ENCODE results near the gene MORN1.
"Not testable (repeated sequence)": the region's sequence is repeated elsewhere in the genome, so short reads cannot be mapped to it uniquely, and the experiment has no call there.

MORN1 gene

DNA sequence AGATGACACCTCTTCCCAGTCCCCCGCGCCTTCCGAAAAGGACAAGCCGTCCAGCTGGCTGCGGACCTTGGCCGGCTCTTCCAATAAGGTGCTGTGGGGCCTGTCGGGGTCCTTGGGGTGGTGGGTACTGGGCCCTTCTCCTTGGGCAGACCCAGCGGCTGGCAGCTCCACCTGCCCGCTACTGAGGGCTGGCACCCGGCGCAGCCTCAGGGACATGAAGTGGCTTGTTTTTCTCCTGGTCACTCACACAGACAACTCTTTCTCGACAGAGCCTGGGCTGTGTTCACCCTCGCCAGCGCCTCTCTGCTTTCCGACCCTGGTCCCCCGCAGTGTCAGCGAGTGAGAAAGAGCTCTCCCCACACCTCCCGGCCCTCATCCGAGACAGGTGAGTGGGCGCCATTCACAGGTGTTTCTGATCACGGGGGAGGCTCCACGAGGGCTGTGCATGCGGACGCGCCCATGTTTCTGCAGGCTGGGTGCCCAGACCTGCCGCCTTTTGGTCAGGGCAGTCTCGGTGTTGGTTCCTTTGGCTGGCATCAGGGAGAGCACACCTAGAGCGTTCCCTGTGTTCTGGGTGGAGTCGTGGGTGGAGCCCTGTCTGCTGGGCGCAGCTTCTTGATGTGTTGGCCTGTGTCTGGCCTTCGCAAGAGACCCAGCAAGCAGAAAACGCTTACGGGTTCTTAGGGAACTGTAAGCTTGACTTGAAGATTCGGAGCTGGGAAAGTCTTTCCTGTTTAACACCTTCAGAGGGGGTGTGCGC lies 88.2 kb downstream of the MORN1 start:
- no peak overlapping the region for H3K4me3 ChIP-seq (ENCODE audit: low read length)
- no peak for DNase-seq (ENCODE audit: low read depth, low spot score)

DNA sequence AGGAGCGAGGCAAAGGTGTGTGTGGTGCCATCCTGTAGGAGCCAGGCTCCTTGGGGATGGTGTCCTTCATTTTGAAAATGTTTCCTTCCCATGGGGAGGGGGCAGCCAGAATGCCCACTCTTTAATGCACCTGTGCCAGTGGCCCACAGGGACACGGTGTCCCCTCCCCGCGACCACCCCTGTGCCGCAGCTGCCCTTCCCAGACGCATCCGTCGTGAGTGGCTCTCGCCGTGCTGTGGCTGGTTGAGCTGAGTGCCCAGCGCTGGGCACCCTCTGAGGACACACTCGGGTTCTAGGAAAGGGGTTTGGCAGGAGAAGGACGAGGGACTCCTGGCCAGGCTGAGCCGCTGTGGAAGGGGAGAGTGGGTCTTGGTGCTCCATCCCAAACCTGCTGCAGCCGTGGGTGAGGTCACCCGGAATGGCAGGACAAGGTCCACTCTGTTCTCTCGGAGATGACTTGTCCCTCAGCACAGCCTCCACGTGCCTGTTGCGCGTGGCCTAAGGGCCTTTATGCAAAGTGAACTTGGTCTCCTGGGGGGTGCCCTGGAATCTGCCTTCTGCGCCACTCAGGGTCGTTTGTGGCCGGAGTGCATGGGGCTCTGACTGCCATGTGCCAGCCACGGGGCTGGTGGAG lies 88.9 kb downstream of the MORN1 start:
- no peak overlapping the region for H3K4me3 ChIP-seq (ENCODE audit: low read length)
- no peak for DNase-seq (ENCODE audit: low read depth, low spot score)

DNA sequence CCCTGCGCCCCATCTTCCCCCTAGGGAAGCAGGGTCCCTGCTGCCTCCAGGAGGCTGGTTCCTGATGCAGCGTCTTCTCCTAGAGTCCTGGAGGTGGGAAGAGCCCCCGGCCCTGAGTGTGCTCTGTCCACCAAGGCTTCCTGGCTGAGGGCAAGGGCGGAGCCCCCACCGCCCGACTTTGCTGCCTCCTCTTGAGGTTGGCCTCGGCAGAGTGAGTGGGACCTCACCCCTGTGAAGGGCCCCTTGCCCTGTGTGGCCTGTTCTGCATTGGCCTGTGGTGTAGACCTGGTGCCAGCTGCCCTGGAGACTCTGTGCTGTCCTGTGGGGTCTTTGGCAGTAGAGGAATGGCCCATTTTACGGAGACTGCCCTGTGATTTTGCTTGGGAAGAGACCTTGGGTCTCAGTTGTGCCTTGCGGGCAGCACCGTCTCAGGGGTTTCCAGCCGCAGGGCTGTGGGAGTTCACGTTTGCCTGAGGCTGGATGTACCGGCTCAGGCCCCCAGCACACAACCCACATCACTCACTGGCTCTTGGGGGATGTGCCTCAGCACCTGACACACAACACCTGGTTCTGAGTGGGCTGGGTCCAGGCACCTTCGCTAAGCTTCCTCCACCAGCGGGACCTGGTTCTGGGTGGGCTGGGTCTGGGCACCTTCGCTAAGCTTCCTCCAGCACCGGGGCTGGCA lies 89.6 kb downstream of the MORN1 start:
- DNase-seq (ENCODE audit: low read depth, low spot score): no peak
- H3K4me3 ChIP-seq (ENCODE audit: low read length): peak overlapping the region; percentile 61

DNA sequence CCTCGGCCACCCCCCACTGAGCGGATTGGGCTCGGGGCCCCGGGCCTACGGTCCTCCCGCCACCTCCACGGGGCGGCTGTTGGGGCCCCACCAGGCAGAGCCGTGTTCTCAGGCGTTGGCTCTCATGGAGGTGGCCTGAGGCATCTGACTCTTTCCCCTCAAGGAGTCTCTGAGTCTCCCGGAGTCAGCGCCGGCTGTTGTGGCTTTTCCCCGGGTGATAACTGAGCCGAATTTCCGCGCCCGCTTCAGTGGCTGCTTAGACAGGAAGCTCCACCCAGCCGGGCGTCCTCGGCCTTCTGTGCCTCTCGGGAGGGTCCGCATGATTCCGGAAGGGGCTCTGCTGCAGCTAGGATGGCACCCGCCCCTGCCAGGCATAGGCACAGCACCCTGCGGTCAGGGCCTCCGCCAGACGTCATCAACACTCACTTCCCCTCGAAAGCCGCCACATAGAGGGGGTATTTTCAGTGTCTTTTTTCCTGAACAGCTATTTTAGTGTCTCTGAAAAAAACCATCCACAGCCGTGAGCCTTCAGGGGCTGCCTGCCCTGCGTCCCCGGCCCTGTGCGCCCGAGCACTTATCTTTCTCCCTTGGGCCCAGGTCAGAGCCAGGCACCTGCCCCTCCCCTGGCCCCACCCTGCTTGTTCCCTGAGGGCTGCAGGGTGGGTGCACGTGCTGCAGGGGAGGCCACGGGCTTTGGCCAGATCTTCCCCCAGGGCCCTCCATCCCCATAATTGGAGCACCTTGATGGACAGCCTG lies 90.3 kb downstream of the MORN1 start:
- peak overlapping the region; percentile 61 for H3K4me3 ChIP-seq (ENCODE audit: low read length)
- peak; percentile 95 for DNase-seq (ENCODE audit: low read depth, low spot score)

DNA sequence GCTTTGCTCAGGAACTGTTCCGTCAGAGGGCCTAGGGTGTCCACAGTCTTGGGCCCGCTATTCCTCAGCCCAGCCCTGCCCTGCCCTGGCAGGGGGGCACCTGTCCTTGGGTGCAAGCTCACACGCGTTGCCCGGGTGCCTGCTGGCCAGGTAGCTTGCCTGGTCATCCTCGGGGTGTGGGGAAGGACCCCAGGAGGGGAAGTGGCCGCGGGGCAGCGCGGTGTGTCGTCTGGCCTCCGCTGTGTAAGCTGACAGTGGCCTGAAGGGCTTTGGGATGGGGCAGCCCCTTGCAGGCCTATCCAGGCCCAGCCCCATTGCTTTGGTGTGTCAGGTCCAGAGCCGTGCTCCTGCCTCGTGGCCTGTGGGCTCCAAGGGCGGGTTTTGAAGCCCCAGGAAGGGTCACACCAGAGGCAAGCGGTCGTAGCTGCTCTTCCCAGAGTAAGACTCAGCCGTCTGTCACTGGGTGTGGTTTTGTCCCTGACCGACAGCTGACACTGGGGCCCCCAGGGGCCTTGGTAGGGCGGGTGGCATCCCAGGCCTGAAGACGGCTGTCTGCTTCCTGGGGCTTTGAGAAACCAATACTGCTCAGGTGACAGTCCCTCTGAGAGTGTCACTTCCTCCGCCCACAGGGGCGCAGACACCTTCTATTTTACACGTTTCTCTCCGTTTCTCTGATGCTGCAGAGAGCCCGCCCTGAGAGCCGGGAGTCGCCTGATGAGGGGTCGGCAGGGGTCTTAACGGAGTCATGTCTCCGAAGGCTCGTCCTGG lies 91.2 kb downstream of the MORN1 start:
- peak overlapping the region; percentile 61 for H3K4me3 ChIP-seq (ENCODE audit: low read length)
- peak; percentile 62 for DNase-seq (ENCODE audit: low read depth, low spot score)

DNA sequence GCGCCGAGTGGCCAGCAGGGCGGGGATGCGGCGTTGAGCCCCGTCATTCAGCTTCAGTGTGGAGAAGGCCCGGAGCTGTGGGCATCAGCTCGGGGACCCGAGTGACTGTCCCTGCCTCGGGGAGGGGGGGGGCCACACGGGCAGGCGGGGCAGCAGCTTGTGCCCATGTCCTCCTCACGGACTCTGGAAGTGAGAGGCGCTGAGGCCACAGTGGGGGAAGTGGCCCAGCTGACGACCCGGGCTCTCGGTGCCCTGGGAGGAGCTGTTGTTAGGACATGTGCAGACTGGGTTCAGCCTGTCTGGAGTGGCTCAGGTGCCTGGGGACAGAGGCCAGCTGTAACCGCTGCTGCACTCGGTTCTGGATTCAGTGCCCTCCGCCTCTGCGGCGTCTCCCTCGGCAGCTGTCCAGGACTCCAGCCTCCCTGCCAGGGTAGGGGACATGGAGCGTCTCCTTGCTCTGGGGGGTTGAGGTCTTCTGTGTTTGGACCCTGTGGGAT lies 92.2 kb downstream of the MORN1 start:
- H3K4me3 ChIP-seq (ENCODE audit: low read length): no peak overlapping the region
- no peak for DNase-seq (ENCODE audit: low read depth, low spot score)

DNA sequence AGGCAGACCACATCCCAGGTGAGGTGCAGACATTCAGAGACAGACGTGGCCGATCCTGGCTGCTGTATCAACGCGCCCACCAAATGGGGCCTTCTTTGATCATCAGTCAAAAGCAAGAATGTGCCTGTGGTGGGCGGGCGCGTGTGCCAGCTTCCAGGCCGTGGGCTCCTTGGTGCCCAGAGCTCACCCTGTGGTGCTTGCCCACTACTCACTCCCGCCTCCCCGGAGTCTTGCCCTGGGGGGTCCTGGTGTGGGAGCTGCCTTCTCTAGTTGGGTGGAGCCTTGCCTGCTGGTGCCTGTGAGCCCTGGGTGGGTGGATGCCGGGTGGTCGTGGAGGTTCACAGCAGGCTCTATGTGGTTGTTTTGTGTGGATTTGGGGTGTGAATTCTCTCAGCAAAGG lies 92.7 kb downstream of the MORN1 start:
- no peak overlapping the region for H3K4me3 ChIP-seq (ENCODE audit: low read length)
- no peak for DNase-seq (ENCODE audit: low read depth, low spot score)

DNA sequence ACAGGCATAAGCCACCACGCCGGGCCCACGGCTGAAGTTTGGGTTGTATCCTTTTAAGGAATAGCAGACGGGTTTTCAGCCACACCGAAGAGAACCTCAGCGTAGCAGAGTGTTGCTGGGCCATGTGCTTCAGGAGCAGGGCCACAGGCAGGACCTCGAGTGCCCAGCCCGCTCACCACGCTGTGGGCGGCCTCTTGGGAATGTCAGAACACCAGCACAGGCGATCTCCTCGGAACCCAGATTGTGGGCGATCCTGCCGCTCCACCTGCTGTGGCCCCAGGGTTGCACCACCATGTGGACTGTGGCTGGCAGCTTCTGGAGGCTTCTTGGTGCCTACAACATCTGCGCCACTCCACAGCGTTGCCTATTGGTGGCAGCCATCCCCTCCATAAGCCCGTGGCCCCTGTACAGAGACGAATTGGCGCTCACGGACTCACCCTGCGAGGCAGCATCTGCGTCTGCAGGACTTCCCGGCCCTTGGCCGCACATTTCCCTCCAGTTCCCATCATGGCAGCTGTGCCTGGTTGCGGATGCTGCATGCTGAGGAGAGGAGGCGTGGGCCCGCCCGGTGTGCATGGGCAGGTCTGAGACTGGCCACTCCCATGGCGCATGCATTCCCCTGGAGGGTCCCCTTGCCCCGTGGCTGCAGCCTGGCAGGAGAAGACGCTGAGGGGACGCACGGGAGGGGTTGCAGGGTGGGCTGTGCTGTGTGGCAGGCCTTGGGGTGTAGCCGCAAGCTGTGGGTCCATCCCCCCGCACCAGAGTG lies 93.9 kb downstream of the MORN1 start:
- no peak for DNase-seq (ENCODE audit: low read depth, low spot score)
- no peak overlapping the region for H3K4me3 ChIP-seq (ENCODE audit: low read length)

DNA sequence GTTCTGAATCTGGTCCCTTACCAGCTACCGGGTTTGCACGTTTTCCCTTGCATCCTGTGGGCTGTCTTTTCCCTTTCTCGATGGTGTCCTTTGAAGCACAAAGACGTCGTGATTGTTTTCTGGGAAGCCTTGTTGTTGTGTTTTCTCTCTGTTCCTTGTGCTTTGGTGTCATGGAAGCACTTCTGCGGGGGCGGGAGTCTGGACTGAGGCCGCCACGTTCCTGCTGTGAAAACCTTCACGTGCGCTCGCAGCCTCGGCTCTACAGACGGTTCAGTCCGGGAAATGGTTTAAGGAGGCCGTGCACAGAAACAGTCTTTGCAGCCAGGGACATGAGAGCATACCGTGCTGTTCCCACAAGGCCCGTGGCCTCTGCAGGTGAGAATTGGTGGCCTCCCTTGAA lies 94.7 kb downstream of the MORN1 start:
- H3K4me3 ChIP-seq (ENCODE audit: low read length): no peak overlapping the region
- no peak for DNase-seq (ENCODE audit: low read depth, low spot score)

DNA sequence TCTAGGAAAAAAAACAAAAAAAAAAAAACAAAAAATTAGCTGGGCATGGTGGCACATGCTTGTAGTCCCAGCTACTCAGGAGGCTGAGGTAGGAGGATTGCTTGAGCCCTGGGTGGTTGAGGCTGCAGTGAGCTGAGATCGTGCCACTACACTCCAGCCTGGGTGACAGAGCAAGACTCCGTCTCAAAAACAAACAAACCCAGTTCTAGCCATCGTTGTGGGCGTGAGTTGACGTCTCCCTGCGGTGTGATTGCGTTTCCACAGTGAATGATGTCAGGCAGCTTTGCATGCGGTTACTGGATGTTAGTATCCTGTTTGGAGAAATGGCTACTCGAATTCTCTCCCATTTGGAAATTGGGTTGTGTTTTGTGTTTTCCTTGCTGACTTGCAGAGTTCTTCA lies 95.1 kb downstream of the MORN1 start:
- not testable (repeated sequence) for DNase-seq (ENCODE audit: low read depth, low spot score); H3K4me3 ChIP-seq (ENCODE audit: low read length)

DNA sequence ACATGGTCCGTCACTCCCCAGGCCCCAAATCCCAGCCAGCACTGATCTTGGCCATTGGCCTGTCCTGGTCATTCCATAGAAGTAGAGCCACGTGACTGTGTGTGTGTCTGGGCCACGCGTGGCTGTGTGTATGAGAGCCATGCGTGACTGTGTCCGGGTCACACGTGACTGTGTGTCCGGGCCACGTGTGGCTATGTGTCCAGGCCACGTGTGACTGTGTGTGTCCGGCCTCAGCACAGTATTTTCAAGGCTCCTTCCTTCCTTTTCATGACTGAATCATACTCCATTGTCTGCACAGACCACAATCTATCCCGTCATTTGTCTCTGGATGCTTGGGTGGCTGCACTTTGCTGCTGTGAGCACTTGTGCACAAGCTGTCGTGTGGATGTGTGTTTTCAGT lies 95.8 kb downstream of the MORN1 start:
- no peak for DNase-seq (ENCODE audit: low read depth, low spot score)
- no peak overlapping the region for H3K4me3 ChIP-seq (ENCODE audit: low read length)

DNA sequence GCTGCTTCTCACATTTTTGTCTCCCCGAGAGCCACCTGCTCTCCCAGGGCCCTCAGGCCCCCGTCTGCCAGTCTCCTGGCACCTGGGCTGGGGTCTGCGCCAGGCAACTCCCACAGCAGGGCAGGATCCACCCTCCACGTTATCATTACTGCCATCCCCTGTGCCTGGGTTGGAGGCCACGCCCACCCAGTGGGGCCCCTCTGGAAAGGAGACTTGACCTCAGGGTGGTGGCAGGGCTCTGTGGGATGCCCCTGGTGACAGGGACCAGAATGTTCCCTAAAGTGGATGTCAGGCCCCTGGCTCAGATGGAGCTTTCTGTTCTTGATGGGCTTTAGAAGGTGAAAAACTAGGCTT lies 96.7 kb downstream of the MORN1 start:
- DNase-seq (ENCODE audit: low read depth, low spot score): no peak
- no peak overlapping the region for H3K4me3 ChIP-seq (ENCODE audit: low read length)

DNA sequence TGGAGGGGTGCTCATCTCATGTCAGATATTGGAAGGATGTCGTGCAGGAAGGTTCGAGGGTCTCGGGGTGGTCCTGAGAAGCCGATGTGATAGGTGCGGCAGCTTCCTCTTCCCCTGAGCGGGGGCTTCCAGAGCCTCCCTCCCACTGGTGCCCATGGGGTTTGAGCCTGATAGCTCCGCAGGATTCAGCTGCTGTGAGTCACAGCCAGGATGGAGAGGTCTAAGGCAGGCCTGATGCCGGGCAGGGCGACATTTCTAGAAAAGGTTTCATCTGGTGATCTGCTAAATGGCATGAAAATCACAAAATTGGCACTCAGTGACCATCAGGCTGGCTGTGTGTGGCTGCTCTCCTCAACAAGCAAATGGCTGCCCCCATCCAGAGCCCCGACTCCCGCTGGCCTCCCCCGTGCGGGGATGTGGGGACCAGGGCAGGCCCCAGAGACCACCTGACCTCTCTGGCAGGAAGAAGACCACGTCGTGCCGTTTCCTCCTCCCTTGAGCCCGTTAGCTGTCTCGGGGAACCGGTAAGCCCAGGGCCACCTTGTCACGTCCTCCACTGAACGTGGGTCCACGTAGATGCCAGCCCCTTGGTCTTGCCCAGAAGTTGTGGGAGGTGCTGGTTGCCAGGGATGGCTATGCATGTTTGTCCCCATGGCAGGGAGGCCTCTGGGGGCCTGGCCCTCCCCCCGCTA lies 97.2 kb downstream of the MORN1 start:
- DNase-seq (ENCODE audit: low read depth, low spot score): no peak
- no peak overlapping the region for H3K4me3 ChIP-seq (ENCODE audit: low read length)

DNA sequence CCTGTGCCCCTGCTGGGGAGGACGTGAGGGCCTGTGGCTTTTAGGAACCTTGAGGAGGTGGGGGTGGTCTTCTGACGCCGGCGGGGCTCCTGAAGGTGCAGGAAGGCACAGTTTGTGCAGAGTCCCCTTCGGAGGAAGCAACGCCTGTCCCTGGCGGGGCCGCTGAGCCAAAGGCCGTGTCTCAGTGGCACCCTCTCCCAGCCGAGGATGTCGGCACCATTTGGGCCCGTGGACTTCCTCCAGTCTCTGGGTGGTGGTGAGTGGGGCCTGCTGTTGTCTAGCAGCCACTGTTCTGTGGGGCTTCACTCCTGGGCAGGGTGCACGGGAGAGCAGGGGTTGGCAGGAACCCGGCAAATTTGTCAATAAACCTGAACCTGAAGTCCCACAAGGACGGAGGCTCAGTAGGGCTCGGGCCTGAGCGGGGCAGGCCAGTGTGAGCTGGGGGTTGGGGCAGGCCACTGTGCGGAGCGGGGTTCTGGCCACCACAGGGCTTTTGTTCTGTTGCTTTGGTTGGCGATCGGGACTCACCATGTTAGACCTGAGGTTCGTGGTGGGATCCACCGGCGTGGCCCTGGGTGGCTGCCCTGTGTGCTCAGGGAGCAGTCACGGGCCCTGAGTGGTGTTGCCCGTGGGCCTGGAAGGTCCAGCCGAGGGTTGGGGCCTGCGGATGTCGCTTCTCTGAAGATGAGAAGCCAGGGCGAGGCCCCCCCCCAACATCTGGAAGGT lies 98.5 kb downstream of the MORN1 start:
- H3K4me3 ChIP-seq (ENCODE audit: low read length): no peak overlapping the region
- DNase-seq (ENCODE audit: low read depth, low spot score): no peak

DNA sequence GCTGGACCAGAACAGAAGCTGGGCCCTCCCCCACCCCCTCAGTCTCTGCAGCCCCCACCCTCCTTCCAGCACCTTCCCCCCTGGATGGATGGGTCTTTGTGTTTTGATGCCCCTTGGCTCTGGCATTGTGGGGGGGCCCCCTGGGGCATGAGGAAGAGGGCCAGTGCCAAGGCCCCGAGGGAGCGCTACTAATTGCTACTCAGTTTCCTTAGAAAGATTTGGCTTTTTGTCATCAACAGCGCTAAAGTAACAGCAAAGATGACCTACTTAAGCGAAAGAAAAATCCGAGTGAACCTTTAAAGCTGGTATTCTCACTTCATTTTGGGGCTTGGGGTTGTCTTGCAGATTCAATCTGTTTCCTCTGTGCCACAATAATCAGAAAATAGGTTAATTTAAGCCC lies 99.8 kb downstream of the MORN1 start:
- H3K4me3 ChIP-seq (ENCODE audit: low read length): no peak overlapping the region
- no peak for DNase-seq (ENCODE audit: low read depth, low spot score)

DNA sequence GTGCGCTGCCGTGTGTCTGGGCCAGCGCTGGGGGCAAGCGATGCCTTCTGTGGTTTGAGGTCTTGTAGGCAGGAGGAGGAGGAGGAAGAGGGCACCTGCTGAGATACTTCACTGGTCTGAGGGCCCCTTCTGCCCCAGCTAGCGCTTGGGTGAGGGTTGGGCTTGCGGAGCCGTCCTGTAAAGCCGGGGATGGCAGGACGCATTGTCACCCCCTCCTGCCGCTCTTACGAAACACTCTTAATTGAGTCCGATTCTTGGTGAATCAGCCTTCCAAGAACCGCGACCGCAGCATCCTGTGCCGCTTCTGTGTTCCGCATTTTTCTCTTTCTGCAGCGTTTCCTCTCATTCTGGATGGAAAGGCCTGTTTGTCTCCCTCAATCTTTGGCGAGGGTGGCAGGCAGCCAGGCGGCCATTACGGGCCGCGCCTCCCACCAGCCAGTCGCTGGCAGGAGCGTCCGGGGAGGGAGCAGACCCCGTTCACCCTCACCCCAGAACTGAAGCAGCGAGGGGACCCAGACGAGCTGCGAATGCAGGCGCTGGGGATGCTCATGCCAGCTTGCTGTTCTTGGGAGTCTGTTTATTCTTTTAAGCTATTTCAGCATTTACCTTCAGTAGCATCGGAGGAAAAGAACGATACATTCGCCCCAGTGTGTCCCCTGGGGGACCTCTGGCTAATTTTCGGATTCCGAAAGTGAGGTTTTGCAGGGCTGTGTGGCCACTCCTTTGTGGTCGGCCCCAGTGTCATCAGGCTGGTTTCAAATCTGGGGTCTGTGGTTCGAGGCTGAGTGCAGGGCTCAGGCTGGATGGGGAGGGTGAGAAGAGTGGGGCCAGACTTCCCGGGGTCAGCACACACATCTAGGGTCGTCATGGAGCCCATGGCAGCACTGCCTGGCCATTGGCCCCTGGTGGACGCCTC lies 100.5 kb downstream of the MORN1 start:
- peak overlapping the region; percentile 15 for H3K4me3 ChIP-seq (ENCODE audit: low read length)
- DNase-seq (ENCODE audit: low read depth, low spot score): peak; percentile 65

All from Jurkat, Clone E6-1 (cell line).